NCI-H524 (cell line): ENCODE results near the gene OR6X1.
"Not testable (repeated sequence)": the region's sequence is repeated elsewhere in the genome, so short reads cannot be mapped to it uniquely, and the experiment has no call there.

Experiments
- DNase-seq, 2 experiments: peaks; one replicate each; lab custom pipeline; 2025; lab: John Stamatoyannopoulos, UW

The OR6X1 gene

DNA sequence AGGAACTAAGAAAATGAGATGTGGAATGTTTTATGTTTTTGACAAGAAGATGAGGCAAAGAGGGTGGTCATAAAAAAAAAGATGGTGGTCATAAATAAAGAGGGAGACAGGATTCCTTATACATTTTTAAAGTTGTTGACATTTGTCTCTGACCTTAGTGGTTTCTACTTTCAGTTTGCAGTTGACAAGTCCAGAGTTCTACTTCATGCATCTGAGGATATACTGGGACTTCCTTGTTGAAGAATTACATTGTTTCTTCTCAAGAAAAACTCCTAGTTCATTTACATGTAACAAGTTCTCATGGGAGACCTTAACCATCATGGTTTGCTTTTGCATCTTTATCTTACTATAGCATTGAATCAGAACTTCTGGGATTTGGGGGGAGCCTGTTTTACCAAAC, 1.2 kb downstream of the OR6X1 start:
- no peak for DNase-seq

DNA sequence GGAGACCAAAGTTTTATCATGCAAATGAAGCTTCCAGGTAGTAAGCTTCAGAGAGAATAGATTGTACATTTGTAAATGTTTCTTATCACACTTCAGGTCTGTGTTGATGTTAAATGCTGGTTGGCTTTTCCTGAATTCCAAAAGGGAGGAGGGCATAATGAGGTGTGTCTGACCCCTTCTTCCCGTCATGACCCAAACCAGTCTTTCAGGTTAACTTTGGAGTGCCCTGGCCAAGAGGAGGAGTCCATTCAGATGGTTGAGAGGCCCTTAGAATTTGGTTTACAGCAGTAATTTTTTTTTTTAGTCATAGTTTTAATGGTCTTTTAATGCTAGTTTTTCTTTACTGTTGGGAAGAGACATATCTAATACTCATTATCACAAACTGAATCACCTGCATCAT, 2.5 kb downstream of the OR6X1 start:
- DNase-seq, result no peak

DNA sequence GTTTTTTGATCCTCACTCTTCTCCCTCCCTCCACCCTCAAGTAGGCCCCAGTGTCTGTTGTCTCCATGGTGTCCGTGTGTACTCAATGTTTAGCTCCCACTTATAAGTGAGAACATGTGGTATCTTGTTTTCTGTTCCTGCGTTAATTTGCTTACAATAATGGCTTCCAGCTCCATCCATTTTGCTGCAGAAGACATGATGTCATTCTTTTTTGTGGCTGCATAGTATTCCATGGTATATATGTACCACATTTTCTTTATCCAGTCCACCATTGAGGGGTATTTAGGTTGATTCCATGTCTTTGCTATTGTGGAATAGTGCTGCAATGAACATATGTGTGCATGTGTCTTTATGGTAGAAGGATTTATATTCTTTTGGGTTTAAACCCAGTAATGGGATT, 6.0 kb downstream of the OR6X1 start:
- not testable (repeated sequence) for DNase-seq

DNA sequence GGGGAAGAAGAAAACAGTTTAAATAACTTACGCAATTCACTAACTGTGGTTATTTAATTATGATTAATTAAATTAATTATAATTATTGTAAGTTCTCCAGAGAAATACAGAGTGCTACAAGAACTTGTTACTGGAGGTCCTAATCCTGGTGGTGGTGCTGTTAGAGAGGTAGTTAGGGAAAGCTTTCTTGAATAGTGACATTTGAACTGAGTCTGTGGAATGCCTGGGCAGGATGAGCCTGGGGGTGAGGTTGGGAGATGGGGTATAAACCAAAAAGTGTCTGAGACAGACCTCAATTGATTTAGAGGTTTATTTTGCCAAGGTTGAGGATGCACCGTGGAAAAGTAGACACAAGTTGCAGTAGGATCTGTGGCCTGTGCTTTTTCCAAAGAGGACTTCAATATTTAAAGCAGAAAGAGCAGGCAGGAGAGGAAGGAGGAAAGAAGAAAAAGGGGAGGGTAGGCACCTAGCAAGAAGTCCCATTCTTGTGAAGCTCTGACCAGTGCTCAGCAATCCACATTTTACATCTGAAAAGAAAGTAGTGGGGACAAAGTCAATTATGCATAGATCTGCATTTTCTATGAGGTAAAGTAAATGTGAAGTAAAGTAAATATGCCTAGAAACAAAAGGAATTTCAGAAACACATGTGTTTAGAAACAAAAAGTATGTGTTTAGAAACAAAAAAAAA, 8.4 kb downstream of the OR6X1 start:
- DNase-seq, result no peak

DNA sequence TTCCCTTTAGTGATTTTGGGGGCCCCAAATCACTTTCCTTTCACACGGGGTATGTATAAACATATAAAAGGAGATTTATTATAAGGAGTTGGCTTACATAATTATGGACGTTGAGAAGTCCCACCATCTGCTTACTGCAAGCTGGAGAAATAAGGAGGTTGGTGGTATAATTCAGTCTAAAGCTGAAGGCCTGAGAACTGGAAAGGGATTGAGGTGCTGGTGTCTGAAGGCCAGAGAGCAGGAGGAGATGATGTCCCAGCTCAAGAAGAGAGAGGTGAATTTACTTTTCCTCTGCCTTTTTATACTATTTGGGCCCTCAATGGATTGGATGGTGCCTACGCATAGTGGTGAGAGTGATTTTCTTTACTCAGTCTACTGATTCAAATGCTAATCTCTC, 11.6 kb downstream of the OR6X1 start:
- DNase-seq, result peak in 1 of 2 experiments; percentile 67

- peak; percentile 63 to 67 for DNase-seq
Measured at GRCh38 chr11:123742031-123742723, 12.1 kb downstream of the OR6X1 start.

DNA sequence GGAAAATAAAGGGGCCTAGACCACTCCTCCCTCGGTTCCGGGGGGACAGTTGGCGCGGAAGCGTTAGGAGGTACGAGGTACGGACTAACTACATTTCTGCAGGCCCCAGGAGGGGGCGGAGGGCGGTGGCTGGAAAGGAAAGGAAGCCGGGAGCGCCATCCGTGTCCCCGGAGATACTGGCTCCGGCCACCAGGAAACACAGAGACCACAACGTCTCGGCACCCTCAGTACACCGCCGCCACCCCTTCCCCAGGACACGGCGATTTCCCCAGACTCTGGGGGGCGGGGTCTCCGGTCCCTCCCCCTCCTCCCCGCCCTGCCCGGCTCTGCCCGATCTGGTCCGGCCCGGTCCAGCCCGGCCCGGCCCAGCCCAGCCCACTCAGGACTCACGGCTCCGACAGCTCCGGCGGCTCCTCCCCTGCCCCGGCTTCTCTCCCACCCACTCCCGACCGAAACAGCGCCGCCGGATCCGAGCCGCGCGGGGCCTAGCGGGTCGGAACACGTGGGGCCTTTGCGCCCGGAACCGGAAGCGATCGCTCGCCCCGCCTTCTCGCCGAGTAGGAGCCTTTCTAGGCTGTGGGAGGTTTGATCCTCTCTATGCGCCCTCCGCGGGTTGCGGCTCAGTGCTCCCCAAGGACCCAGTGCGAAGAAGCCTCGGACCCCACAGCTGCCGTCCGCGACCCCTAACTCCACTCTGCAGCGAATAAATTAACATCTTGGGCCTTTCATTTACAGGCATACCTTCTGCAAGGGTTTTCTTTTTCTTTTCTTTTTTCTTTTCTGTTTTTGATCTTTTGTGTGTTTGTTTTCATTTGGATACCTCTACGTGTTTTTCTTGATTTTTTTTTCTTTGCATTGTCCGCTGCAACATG, 12.9 kb downstream of the OR6X1 start, which contains the start of gene ZNF202:
Gene ZNF202 (minus strand): TSS at position 502 of the 872 bp plus-strand sequence. CDS start 10,772 bp downstream, outside the sequence.
- peak; percentile 81 to 92 for DNase-seq

GRCh38 chr11:123740787-123741158, 13.5 kb downstream of the OR6X1 start:
- DNase-seq, result peak in 1 of 2 experiments; percentile 30

DNA sequence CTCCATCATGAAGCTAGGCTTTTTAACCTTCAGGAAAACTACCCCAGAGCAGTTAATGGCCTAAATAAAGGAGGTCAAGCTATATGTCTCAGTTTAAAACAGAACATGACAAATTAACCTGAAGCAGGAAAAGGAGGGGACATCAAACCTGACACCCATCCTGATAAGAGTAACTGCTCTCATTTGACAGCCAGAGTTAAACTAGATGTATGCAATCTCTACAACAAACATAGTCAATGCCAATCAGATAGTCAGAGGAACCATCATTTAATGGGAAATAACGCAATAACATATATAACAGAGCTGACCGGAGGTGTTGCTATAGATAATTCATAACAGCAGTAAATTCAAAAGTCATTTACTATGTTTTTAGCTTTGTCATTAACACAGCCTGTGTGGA, 15.9 kb downstream of the OR6X1 start:
- DNase-seq, result no peak

- DNase-seq, result no peak
Measured at GRCh38 chr11:123736769-123737168, 17.5 kb downstream of the OR6X1 start.

- no peak for DNase-seq
Measured at GRCh38 chr11:123729602-123730001, 24.7 kb downstream of the OR6X1 start.

- DNase-seq, result no peak
Measured at GRCh38 chr11:123725995-123726655, 28.2 kb downstream of the OR6X1 start.

GRCh38 chr11:123719452-123719851, 34.9 kb downstream of the OR6X1 start:
- no peak for DNase-seq

DNA sequence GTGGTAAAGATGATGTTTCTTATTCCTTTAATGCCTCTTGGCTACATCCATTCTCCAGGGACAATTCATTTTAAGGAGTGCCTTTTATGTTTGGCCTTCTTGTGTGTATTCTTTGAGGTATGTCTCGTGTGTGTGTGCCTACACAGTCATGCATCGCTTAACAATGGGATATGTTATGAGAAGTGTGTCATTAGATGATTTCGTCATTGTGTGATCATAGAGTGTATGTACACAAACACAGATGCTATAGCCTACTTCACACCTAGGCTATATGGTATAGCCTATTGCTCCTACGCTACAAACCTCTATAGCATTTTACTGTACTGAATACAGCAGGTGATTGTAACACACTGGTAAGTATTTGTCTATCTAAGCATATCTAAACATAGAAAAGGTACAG, 35.8 kb downstream of the OR6X1 start:
- no peak for DNase-seq

DNA sequence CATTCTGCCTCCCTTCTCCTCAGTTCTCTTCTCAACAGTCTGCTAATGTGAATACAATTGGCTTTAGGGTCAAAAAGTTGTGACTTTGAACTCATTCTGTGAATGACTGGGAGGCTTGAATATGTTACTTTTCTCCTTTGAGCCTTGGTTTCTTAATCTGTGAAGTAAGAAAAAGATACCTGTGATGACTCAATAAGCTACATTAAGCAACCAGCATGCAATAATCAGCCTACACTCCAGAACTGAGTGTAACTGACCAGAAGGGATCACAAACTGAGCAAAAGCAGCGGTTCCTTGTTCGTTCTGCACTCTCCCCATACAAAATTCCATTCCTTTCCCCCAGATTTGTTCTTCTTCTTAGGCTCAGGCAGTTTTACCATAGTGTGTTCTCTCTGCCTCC, 36.3 kb downstream of the OR6X1 start:
- no peak for DNase-seq

DNA sequence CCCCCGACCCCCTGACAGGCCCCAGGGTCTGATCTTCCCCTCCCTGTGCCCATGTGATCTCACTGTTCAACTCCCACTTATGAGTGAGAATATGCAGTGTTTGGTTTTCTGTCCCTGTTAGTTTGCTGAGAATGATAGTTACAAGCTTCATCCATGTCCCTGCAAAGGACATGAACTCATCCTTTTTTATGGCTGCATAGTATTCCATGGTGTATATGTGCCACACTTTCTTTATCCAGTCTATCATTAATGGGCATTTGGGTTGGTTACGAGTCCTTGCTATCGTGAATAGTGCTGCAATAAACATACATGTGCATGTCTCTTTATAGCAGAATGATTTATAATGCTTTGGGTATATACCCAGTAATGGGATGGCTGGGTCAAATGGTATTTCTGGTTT, 41.7 kb downstream of the OR6X1 start:
- not testable (repeated sequence) for DNase-seq

DNA sequence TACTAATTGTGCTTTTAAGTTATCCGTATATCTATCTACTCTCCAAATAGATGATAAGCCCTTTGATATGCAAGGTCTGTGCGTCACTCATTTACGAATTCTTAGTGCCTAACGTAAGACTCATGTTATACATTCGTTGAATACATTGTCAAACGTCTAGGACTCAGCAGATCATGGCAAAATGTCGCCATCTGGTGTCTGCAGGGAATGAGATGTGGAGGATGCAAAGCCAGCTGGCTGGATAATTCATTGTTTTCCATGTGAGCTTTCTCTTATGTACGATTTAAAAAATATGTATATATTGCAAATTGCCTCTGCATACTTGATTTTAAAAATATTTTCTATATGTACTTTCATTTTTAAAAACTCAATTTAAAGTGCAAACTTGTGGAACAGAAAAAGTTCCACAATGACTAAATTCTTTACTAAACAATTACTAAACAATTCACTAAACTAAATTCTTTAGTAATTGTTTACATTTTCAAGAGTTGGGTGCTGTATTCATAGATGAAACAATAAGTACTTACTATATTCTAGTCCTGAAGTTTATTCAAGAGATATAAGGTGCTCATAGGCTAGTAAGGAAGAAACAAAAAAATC, 46.6 kb downstream of the OR6X1 start:
- DNase-seq, result peak; percentile 73 to 81

- no peak for DNase-seq
Measured at GRCh38 chr11:123707206-123707605, 47.1 kb downstream of the OR6X1 start.

- DNase-seq, result no peak
Measured at GRCh38 chr11:123704341-123704740, 50.0 kb downstream of the OR6X1 start.
